ENCODE measurements around the gene PHACTR3.
A peak's percentile ranks its signal among the peaks of the same experiment; 100 is the strongest.
"Not testable (repeated sequence)": the region's sequence is repeated elsewhere in the genome, so short reads cannot be mapped to it uniquely, and the experiment has no call there.

Gene PHACTR3

DNA sequence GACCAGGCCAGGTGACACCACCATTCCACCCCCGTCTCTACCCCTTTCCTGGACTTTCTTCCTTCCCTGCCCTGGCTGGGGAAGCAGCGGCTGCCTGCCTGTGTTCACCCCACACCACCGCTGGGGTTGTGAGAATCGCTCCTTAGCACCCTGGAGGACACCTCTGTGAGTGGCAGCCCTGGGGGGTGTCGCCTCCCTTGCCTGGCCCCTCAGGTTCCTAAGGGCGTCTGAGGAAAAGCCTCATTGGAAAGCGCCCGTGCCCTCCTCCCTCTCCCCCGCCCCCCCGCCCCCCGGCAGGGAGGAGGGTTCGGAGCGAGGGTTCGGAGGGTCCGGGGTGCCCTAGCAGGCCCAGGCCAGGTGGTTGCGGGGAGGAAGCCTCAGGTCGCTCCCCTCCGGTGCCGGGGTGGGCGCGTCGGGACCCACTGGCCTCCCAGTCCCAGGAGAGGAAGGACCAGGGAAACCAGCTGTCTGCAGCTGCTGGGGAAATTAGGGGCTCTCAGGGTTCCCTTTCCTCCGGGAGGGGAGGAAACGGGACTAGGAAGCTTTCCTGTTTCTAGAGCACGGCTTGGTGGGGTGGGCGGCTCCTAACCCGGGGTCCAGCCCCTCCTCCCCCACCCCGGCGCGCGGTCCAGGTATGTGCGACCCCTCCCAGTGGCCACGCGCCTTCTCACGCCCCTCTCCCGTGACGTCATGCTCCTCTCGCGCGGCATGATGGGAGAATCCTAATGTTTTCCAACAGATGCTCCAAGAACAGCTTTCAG lies at the start of gene PHACTR3:
PHACTR3 (plus strand) TSS at position 760 of the 761 bp plus-strand sequence. CDS start 475 bp downstream, outside the sequence.
- DNase-seq (ENCODE audit: low spot score), result no peak

DNA sequence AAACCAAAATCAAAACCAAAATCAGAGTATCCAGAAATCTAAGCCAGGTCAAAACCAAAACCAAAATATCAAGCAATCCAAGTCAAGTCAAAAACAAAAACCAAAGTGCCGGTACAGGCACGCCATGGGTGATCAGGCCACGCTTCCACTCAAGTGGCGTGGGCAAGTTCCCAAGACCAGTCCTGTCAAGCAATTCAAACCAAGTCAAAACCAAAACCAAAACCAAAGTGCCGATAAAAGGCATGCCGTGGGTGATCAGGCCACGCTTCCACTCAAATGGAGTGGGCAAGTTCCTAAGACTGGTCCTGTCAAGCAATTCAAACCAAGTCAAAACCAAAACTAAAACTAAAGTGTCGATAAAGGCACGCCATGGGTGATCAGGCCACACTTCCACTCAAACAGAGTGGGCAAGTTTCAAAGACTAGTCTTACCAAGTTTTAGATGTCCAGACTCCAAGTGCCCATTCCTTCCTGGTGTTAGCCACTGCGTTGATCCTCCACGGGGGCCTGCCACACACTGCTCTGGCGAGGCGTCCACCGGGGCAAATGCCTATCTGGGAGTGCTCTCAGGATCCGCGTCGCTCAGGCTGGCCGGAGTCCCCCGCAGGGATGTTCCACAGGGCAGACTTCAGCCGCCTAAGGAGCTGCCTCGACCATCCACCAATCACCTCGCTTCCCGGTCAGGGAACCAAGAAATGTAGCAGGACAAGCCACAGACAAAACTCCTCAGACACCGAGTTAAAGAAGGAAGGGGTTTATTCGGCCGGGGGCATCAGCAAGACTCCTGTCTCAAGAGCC lies 46.4 kb upstream of the PHACTR3 start:
- not testable (repeated sequence) for DNase-seq (ENCODE audit: low spot score)

DNA sequence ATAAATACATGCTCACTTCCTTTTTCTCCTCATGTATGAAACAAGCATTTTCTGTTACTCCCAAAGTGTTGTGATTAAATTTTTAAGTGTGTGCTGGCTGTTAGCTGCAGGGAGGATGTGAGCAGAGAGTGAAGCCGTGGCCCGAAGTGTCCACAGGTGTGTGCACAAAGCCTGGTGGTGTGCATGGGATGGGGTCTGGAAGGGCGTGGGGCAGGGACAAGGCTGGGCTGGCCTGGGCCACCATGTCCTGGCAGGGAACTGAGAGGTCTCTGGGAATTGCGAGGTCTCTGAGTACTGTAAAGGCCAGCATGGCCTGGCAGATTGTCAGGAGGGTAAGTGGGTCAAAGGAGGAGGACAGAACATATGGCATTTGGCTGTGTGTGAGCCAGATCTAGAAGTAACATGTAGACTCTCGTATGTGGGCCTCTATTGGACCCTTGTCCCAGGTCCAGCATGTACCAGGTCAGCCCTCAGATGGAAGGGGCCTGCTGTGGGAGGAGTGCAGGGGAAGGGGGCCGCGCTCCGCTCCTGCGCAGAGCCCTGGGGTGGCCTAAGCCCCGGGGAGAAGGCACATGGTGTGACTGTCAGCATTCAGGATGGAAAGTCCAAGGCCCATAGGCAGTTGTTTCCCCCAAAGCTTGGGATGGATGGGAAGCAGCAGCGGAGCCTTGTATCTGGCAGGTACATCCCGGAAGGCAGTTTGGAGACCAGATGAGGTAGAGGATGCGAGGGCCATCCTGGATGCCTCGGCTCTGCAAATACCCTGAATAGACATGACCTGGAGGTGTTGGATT lies 45.1 kb upstream of the PHACTR3 start:
- DNase-seq (ENCODE audit: low spot score), result no peak

DNA sequence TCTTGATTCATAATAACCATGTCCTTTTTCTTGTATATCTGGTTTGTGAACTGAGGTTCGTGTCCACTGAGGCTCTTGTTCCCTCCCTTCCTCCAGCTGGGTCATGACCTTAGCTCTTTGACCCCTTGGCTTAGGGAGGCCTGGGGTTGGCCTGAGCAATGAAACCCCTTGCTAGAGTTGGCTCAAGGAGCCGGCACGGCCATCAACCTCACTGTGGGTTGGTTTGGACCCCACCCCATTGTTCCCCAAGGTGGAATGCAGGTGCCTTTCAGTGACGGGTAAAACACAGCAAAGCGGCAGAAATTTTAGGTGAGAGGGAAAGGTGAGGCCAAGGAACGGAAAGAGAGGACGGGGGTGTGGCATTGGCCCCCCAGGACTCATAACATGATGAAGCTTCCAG lies 44.5 kb upstream of the PHACTR3 start:
- DNase-seq (ENCODE audit: low spot score), result no peak

DNA sequence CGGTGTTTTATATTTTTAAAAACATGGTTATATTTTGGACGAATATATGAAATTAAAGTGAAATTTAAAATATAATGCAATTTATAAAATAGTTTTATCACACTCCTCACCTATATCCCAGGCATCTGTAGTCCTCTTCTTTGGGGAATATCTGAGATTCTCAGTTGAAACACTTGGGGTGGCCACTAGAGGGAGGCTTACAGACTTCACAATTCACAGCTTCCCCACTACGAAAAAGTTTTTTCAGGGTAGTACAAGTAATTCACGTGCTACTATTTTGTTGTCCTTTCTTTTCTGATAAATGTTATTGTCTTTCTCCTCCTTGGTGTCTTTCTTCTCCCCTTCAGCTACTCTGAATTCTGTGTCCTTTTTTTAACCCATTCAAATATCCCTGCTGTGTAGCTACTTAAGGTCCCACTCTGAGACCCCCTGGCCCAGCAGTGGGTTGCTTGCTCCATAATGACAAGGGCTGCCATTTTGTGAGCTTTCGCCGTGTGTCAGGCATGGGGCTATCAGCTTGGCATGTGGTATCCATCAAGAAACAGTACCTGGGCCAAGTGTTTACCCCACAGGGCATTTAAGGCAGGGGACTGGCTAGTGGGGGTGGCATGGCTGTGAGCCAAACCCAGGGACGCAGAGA lies 43.6 kb upstream of the PHACTR3 start:
- peak; percentile 56 for DNase-seq (ENCODE audit: low spot score)

DNA sequence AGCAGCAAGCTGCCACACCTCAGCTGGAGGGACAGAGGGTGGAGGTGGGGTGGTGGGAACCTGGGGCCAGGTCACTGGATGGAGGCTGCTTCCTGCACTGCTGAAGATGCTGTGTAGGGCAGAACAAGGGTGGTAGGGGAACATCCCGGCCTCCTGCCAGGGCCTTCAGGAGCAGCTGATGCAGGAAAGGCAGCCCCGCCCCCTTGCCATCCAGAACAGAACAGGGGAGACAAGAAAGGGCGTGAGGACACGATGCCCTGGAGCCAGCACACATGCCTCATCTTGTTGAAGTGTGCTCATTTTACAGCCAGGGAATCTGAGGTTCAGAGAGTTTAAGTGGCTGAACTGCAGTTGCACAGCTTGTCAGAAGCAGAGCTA lies 43.1 kb upstream of the PHACTR3 start:
- no peak for DNase-seq (ENCODE audit: low spot score)

DNA sequence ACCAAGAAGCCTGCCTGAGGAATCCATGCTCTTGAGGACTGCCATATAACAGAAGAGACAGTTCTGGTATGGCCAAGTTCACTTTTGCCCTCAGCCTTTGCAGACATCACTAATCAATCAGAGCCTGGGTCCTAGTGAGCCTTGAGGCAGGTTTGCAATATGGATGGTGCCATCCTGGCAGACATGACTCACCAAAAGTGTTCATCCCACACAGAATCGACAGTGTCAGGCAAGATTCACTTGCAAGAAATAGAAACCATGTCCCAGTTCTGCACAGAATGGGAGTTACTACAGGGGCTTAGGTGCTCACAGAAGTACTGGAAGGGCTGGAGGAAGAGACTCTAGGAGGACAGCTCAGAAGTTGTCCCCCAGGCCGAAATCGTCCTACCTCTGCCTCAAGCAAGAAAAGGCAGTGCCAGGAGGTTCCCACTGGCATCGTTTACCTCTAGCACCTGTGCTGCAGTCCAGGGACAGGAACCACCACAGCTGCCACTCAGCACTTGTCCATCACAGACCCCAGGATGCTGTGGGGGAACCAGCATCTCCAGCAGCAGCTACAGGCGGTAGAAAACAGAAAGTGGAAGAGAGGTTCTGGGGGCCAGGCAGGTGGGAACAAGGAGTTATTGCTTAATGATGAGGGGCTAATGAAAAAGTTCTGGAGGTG lies 42.6 kb upstream of the PHACTR3 start:
- no peak for DNase-seq (ENCODE audit: low spot score)

DNA sequence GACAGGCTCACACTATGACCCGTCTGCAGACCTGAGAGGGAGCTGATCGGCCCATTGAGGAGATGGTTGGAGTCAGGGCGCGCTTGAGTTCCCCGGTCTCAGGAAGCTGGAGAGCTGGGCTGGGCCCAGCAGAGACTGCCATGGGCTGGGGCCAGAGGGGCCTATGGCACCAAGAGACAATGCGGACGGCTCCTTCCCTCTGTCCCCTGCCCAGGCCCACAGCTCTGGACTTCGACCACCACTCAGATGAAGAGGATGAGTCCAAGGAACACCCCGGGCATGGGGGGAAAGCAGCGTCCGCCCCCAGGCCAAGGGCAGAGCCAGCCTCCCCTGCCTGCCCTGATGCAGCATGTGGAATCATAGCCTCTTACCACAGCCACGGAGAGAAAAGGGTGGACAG lies 40.2 kb upstream of the PHACTR3 start:
- no peak for DNase-seq (ENCODE audit: low spot score)

DNA sequence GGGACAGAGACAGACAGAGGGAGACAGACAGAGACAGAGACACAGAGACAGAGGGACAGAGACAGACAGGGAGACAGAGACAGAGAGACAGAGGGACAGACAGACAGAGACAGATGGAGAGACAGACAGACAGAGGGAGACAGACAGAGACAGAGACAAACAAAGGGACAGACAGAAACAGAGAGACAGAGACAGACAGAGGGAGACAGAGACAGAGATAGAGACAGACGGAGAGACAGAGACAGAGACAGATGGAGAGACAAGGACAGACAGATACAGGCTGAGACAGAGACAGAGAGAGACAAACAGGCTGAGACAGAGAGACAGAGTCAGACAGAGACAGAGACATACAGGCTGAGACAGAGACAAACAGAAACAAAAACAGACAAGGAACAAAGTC lies 39.4 kb upstream of the PHACTR3 start:
- no peak for DNase-seq (ENCODE audit: low spot score)

DNA sequence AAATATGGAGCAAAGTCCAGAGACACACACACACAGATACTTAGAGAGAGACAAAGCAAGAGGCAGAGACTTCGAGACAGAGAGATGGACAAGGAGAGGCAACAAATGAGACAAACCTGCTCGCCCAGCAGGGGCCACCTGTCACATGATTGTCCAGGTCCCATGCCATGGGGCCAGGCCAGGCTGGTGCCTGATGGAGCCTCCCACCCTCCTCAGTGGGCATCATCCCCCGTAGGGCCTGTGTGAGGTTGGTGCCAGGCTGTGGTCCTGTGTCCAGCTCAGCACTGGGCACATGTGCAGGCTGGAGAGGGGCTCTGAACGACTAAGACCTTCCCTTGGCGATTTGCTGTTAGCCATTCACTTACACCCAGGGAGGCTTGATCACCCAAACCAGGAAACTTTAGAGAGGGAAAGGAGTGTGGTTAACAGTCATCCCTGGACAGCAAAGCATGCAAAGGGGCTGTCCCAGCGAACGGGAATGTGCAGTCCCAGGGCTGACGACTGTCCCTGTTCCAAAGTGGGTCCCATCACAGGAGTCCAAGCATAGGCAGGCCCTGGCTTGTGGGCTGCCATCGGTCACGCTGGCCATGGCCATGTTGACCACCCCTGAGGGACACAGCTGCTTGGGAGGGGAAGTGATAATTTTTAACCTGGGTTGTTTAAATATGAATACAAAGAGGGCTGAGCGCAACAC lies 38.4 kb upstream of the PHACTR3 start:
- no peak for DNase-seq (ENCODE audit: low spot score)

DNA sequence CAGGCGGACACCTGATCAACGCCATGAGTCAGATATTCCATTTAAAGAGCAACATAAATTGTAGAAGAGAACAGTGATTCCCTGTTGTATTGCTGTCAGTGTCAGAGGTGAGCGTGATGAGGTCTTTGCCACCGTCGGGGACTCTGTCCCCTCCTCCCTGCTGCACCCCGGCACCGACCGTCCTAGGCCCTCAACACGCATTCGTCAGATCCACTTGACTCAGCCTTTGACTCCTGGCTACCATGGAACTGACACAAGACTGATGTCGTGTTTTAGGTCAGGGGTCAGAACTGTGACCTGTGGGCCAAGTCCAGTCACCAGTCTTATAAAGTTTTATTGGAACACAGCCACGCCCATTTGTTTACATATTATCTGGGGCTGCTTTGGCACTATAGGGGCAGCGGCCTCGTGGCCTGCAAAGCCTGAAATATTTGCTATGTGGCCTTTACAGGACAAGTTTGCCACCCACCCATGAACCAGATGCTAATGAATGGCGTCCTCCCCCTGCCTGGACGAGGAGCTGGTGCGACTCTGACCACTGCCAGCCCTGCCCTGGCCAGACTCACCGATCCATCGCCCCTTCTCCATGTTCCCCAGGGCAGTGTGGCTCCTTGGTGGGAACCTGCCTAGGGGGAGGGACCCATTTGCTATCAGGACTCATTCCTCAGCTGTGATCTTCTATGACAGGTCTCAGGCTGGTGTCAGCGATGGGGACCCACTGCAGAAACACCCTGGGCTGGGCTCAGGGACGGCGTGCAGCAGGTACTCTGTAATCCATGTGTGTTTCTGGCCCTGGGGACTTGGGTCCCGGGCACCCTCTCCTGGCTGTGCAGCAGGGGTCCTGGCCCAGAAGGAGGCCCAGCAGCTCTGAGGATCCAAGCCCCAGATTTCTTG lies 37.5 kb upstream of the PHACTR3 start:
- no peak for DNase-seq (ENCODE audit: low spot score)

DNA sequence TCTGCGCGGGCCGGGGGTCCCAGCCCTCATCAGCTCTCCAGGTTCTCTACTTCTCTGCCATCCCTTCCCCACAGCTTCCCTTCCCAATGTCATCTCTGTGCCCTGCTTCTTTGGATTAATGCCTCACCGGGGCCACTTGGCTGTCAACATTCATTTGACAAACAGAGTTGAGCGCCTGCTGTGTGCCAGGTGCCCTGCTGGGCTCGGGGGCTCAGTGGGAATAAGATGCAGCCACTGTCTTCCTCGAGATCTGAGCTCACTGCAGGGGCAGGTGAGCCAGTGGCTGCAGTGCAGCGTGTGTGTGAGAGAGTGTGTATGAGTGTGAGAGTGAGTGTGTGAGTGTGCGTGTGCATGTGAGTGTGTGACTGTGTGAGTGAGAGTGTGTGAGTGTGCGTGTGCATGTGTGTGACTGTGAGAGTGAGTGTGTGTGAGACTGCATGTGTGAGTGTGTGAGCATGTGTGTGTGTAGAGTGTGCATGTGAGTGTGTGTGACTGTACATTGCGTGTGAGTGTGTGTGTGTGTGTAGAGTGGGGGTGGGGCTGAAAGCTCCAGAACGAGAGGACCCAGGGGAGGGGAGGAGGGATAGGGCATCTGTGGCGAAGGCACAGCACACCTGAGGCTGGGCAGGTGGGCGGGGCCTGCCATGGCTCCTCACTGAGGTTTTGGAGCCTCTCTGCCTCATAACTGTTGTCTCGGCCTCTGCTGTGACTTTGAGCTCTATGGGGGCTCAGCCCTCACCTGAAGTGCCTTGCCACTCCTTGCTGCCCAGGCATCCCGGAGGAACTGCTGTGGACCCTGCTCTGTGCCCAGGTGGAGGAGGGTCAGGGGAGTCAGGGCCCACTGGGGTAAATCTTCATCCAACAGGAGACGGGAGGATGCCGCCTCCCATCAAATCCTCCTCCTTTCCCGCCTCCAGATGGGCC lies 36.5 kb upstream of the PHACTR3 start:
- no peak for DNase-seq (ENCODE audit: low spot score)

DNA sequence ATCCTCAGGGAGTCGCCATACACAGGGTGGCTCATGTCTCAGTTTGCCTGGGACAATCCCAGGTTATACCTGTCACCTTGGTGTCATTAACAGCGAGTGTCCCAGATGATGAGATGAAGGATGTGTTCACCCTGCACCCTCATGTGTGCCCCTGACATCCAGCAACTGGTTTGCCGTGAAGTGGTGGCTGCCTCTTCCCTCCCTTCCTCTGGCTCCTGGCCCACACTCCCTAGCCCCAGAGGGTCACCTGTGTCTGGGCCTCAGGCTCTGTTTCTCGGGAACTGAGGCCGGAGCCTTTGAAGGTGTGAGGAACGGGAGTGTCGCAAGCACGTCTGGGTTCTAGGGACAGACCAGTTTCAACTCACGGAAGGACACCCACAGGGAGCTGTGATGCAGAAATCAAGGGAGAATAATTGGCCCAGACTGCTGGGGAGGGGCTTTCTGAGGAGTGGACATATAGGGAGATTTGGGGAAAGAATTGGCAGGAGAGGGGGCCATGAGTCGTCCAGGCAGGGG lies 35.8 kb upstream of the PHACTR3 start:
- DNase-seq (ENCODE audit: low spot score), result no peak

DNA sequence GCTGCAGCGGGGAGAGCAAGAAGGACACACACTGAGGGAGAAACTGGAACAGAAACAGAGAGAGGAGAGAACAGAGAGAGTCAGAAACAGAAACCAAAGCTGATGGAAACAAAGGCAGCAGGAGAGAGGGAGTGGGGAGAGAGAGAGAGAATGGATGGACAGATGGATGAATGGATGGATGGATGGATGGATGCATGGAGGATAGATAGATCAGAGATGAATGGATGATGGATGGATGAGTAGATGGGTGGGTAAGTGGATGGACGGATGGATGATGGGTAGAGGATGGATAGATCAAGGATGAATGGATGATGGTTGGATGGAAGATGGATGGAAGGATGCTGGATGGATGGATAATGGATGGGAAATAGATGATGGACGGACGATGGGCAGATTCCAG lies 35.0 kb upstream of the PHACTR3 start:
- DNase-seq (ENCODE audit: low spot score), result no peak

DNA sequence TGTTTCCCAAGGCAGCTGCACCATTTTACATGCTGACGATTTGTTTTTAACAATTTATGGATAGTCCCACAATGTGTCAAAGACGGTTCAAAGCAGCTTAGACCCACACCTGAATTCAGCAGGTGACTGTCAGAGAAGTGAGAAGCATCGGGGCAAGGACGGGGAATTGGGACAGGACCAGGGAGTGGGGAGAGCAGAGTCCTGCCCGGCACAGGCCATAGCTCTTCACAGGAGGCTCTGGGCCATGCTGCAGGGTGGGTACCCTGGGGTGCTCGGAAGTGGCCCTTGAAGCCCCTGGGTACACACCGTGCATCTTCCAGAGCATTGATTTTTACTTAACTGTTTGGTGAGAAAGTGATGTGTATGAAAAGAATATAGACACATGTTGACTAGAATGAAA lies 33.2 kb upstream of the PHACTR3 start:
- no peak for DNase-seq (ENCODE audit: low spot score)

DNA sequence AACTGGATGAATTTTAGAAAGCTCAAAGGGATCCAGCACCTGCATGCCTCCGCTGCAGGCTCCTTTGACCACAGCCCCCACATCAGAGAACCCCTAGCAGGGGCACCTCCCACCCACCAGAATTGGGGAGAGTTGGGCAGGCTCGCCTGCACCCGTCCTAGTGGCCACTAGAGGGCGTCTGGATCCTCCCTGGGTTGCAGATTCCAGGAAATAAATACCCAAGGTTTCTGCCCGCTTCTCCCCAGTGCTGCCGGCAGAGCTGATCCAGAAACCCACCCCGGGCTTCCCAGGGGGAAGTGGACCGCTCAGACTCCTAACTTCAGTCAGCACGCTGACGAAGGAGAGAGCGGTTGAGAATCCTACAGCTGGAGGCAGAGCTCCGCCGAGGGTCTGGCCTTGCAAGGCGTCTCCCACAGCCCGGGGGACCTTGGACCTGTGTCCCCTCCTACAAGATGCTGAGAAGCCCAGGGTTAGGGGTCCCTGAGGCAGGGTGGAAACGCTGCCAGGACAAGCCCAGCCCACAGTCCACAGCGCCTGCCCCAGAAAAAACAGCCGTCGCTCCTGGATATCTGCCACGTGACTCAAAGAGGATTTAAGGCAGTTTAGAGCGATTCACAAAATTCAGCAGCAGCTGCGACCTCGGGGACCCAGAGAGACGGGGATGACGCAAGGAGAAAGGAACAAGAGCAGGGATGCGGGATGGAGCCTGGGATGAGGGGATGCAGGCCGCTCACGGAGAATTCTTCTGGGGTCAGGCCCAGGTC lies 32.6 kb upstream of the PHACTR3 start:
- DNase-seq (ENCODE audit: low spot score), result peak; percentile 60

DNA sequence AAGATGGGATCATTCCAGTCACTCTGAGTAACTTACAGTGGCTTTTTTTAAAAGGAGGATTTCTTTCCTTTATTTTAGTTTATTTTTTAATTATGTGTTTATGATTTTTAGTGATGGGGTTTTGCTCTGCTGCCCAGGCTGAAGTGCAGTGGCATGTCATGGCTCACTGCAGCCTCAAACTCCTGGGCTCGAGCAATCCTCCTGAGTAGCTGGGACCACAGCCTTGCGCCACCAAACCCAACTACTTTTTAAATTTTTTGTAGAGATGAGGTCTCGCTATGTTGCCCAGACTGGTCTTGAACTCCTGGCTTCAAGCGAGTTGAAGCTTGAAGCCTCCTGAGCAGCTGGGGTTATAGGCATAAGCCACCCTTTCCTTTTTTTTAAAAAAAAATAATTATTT lies 31.8 kb upstream of the PHACTR3 start:
- no peak for DNase-seq (ENCODE audit: low spot score)

DNA sequence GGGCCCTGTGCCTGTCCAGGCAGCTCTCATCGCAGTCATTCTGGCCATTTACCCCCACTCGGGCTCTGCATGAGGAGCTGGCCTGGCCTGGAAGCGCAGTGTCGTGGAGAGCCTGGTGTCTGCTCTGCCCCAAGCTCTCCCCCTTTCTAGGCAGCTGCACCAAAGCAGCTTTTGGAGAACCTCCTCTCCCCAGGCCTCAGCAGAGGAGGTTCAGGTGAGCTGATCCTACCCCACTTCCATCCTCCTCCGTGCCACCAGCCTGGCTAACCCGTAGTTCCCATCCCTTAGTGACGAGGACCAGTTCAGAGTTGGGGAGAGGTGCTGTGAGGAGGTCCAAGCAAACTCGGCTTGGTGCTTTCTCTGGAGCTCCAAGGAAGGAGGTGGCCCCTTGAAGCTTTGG lies 30.5 kb upstream of the PHACTR3 start:
- no peak for DNase-seq (ENCODE audit: low spot score)
